Measurements from ENCODE around the gene TP53TG5.

The TP53TG5 gene

DNA sequence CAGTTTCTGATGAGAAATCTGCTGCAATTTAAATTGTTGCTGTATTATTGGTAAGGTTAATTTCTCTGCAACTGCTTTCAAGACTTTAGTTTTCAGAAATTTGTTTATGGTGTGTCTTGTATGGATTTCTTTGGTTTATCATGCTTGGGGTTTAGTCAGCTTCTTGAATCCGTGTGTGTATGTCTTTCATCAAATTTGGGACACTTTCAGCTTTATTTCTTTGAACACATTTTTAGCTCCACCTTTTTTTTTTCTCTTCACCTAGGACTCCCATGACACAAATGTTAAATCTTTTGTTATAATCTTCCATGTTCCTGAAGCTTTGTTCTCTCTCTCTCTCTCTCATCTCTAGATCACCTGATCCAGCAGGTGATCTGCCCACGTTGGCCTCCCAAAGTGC is 13.4 kb upstream of the TP53TG5 start:
- H3K27me3 Mint-ChIP-seq (ENCODE audit: low read depth): peaks cover 2% of the 10 kb centered on the region
- no peak overlapping the region for H3K27ac Mint-ChIP-seq
- H3K4me1 Mint-ChIP-seq (ENCODE audit: low read depth): peaks cover 4% of the 10 kb centered on the region
- peaks cover 5% of the 10 kb centered on the region for H3K36me3 Mint-ChIP-seq (ENCODE audit: low read depth)
- peaks cover 9% of the 10 kb centered on the region for H3K9me3 Mint-ChIP-seq
- no peak overlapping the region for H3K4me3 Mint-ChIP-seq

DNA sequence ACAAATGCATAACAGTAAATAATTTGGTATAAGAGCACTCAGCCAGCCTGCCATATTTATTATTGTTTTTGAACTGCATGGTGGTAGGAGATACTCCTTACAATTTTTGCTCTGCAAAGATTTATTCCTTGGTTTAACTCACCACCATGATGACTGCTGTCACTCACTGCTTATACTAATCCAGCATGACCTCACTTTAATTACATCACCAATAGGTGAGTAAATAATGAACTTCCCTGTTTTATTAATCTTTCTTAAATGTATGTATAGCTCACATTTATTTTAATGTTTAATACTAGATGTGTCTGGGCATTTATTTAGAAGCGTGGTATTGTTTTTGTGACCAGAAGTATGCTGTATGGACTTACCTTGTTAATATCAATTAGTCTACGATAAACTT is 12.8 kb upstream of the TP53TG5 start:
- Mint-ChIP-seq H3K4me3 (no peak overlapping the region), H3K9me3 (peaks cover 9% of the 10 kb centered on the region), H3K4me1 (ENCODE audit: low read depth) (peaks cover 4% of the 10 kb centered on the region), H3K27ac (no peak overlapping the region), H3K36me3 (ENCODE audit: low read depth) (peaks cover 5% of the 10 kb centered on the region), H3K27me3 (ENCODE audit: low read depth) (peaks cover 2% of the 10 kb centered on the region)

DNA sequence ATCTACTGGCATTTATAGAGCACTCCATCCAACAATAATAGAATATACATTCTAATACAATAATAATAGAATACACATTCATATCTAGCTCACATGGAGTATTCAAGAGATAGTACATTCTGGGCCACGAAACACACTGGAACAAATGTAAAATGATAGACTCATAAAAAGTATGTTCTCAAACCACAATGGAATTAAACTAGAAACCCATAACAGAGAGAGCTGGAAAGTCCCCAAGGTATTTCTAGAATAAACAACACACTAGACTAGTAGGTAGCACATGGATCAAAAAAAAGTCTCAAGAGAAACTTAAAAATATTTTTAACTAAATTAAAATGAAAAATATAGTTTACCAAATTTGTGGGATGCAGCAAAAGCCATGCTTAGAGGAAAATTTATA is 9.1 kb upstream of the TP53TG5 start:
- H3K27ac Mint-ChIP-seq: no peak overlapping the region
- peaks cover 4% of the 10 kb centered on the region for H3K4me1 Mint-ChIP-seq (ENCODE audit: low read depth)
- H3K9me3 Mint-ChIP-seq: peaks cover 9% of the 10 kb centered on the region
- no peak overlapping the region for H3K4me3 Mint-ChIP-seq
- H3K27me3 Mint-ChIP-seq (ENCODE audit: low read depth): peaks cover 2% of the 10 kb centered on the region
- peaks cover 3% of the 10 kb centered on the region for H3K36me3 Mint-ChIP-seq (ENCODE audit: low read depth)

DNA sequence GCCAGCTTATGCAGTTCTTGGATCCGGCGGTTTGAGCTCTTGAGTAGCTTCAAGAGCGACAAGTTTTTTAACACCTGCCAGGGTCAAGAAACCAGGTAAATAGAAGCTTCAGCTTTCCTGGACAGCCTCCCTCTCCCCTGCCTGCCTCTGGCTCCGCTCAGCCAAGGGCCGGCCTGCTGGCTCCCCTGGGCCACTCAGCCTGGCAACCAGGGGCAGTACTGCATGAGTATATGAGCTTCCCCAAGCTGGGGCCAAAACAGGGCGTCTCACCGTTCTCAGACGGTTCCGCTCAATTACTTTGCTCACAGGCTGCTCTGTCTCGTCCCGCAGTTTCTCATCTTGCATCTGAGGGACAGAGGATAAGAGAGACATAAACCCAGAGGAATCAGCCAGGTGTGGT is 856 bp downstream of the TP53TG5 start:
- Mint-ChIP-seq H3K27me3 (ENCODE audit: low read depth) (no peaks in the 10 kb centered on the region), H3K36me3 (ENCODE audit: low read depth) (peaks cover 3% of the 10 kb centered on the region), H3K4me1 (ENCODE audit: low read depth) (peaks cover 18% of the 10 kb centered on the region), H3K4me3 (no peak overlapping the region), H3K27ac (no peak overlapping the region), H3K9me3 (no peaks in the 10 kb centered on the region)

DNA sequence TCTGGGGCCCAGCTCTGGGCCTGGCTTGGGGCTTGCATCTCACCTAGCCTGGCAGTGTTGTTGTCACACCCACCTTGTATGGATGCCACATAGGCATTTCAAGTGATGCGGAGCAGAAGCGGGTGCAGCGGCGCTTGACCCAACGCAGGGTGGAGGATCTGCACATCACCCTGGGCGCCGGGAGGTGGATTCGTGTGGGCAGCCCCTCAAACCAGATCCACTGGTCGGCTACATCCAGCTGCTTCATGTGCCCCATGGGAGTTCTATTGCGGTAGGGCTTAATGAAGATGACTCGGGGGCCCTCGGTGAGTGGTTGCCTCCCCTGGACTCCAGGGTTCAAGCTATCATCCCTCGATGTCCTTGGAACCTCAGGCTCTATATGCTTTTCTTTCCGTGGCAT is 3.2 kb downstream of the TP53TG5 start:
- Mint-ChIP-seq H3K9me3 (no peaks in the 10 kb centered on the region), H3K27me3 (ENCODE audit: low read depth) (no peaks in the 10 kb centered on the region), H3K4me1 (ENCODE audit: low read depth) (peaks cover 19% of the 10 kb centered on the region), H3K4me3 (no peak overlapping the region), H3K27ac (no peak overlapping the region), H3K36me3 (ENCODE audit: low read depth) (peaks cover 8% of the 10 kb centered on the region)

DNA sequence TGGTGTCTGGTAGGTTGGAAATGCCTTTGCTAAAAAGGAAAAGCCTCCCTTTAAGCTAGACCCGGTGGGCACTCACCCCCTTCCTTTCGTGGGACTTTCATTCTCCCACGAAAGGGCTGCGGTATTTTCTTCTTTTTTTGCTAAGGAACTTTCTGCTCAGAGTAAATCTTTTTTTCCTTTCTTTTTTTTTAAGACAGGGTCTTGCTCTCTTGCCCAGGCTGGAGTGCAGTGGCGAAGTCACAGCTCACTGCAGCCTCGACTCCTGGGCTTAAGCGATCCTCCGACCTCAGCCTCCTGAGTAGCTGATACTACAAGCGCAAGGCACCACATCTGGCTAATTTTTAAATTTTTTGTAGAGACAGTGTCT is 4.0 kb downstream of the TP53TG5 start:
- peak overlapping the region; percentile 91 for H3K27ac Mint-ChIP-seq
- H3K9me3 Mint-ChIP-seq: no peaks in the 10 kb centered on the region
- H3K4me1 Mint-ChIP-seq (ENCODE audit: low read depth): peaks cover 22% of the 10 kb centered on the region
- peak overlapping the region; percentile 83 for H3K4me3 Mint-ChIP-seq
- H3K27me3 Mint-ChIP-seq (ENCODE audit: low read depth): no peaks in the 10 kb centered on the region
- peaks cover 7% of the 10 kb centered on the region for H3K36me3 Mint-ChIP-seq (ENCODE audit: low read depth)

DNA sequence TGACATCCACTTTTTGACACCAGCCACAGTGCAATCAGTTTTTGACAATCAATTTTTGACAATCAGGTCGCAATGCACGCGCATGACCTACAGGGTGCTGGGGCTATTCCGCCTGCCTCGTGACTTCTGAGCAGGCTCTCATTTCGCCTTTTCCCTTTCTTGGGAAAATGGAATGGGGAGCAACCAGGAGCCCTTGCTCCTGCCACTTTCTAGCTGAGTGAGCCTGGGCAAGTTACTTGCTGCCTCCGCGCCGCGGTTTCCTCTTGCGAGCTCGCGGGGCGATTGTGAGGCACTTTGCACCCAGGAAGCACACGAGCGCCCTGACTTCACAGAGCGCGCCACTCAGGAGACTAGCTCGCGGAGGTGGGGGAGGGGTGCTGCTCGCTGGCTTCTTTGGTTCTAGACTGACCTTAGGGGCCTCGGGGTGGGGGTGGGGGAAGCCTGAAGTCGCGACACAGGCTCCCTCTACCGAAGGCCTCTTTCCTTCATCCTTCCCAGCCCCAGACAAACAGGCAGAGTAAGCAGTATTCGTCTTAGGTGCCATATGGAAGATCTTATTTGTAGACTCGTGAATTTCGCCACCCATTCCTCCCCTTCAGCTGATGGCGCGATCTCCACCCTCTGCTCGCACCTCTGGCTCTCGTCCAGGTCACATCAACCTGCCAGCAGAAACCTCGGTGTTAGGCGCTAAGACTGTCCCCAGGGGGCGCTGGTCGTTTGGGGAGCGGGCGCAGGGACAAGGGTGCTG is 4.6 kb downstream of the TP53TG5 start:
- peaks cover 28% of the 10 kb centered on the region for H3K4me1 Mint-ChIP-seq (ENCODE audit: low read depth)
- H3K9me3 Mint-ChIP-seq: no peaks in the 10 kb centered on the region
- peak overlapping the region; percentile 91 for H3K27ac Mint-ChIP-seq
- H3K4me3 Mint-ChIP-seq: peak overlapping the region; percentile 83
- no peaks in the 10 kb centered on the region for H3K27me3 Mint-ChIP-seq (ENCODE audit: low read depth)
- peaks cover 10% of the 10 kb centered on the region for H3K36me3 Mint-ChIP-seq (ENCODE audit: low read depth)

DNA sequence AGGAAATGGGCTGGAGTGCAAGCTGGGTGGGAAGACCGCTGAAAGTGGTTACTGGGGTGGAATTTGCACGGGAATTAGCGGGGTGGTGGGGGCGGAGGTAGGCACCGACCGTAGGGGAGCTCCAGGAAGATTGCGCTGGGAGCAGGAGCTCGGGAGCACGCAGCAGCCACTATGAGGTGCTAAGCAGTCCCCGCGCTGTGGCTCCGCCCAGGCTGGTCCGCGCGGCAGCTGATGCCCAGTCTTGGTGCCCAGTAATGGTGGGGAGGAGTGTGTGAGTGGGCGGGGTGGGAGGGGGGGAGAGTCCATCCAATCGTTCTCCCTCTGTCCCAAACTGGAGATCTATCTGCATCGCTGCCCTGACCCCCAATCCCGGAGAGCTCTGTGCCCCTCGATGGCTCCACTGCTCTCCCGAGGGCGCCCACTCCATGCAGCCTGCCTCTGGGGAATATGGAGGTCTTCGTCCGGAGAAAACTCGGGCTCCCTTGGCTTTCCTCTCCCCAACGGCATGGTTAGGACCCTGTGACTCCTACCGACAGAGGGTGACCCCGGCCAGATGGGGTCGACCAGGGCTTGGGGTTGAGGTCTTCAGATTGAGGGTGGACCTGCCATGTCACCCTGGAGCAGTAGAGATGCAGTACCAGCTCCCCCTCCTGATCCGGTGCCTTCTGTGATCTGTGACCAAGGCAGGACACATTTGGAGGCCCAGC is 5.3 kb downstream of the TP53TG5 start:
- H3K27ac Mint-ChIP-seq: peak overlapping the region; percentile 91
- peaks cover 17% of the 10 kb centered on the region for H3K36me3 Mint-ChIP-seq (ENCODE audit: low read depth)
- H3K4me3 Mint-ChIP-seq: no peak overlapping the region
- peaks cover 35% of the 10 kb centered on the region for H3K4me1 Mint-ChIP-seq (ENCODE audit: low read depth)
- no peaks in the 10 kb centered on the region for H3K27me3 Mint-ChIP-seq (ENCODE audit: low read depth)
- H3K9me3 Mint-ChIP-seq: no peaks in the 10 kb centered on the region

DNA sequence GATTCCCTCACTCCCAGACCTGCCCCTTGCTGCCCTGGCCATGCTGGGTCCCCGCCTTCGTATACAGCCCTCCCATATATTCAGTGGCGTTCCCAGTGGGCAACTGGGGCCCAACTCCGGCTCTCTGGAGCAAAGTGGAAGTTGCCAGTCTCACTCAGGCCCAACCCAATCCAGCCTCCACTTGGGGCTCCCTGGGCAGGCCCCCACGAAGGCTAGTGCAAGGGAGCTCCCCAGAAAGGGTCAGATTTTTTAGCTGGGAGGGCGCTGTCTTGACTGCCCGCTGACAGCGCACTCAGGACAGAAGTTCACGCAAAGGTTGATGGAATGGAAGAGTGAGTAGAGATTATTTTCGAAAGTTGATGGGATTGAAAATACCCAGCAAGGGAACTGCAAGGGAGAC is 5.9 kb downstream of the TP53TG5 start:
- peaks cover 21% of the 10 kb centered on the region for H3K36me3 Mint-ChIP-seq (ENCODE audit: low read depth)
- peaks cover 41% of the 10 kb centered on the region for H3K4me1 Mint-ChIP-seq (ENCODE audit: low read depth)
- no peaks in the 10 kb centered on the region for H3K27me3 Mint-ChIP-seq (ENCODE audit: low read depth)
- H3K9me3 Mint-ChIP-seq: no peaks in the 10 kb centered on the region
- peak overlapping the region; percentile 17 for H3K27ac Mint-ChIP-seq
- H3K4me3 Mint-ChIP-seq: no peak overlapping the region

DNA sequence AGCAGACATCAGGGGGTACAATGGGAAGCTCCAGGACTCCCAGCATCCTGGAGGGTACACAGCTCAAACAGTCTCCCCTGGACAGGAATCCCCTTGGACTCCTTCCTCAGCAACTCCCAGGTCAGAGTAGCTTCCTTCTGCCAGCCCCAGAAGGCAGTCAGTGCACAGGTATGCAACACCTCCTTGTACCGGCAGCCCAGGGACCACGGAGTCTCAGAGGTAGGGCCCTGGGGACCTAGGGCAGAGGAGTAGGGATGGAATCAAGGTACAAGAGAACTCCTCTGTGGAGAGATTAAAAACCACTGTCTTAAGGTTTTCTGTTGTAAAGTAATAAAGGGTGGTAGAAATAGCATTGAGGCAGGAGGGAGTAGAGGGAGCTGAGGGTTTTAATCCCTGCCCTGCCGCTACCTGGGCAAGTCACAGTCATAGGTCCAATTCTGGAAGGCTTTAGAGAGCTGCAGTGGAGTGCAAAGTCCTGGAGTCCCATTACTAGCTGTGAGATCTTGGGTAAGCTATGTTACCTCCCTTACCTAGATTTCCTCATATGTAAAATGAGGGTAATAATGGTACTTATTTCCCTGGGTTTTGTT is 7.5 kb downstream of the TP53TG5 start:
- no peaks in the 10 kb centered on the region for H3K27me3 Mint-ChIP-seq (ENCODE audit: low read depth)
- peaks cover 44% of the 10 kb centered on the region for H3K4me1 Mint-ChIP-seq (ENCODE audit: low read depth)
- no peak overlapping the region for H3K27ac Mint-ChIP-seq
- no peaks in the 10 kb centered on the region for H3K9me3 Mint-ChIP-seq
- peaks cover 33% of the 10 kb centered on the region for H3K36me3 Mint-ChIP-seq (ENCODE audit: low read depth)
- H3K4me3 Mint-ChIP-seq: no peak overlapping the region

DNA sequence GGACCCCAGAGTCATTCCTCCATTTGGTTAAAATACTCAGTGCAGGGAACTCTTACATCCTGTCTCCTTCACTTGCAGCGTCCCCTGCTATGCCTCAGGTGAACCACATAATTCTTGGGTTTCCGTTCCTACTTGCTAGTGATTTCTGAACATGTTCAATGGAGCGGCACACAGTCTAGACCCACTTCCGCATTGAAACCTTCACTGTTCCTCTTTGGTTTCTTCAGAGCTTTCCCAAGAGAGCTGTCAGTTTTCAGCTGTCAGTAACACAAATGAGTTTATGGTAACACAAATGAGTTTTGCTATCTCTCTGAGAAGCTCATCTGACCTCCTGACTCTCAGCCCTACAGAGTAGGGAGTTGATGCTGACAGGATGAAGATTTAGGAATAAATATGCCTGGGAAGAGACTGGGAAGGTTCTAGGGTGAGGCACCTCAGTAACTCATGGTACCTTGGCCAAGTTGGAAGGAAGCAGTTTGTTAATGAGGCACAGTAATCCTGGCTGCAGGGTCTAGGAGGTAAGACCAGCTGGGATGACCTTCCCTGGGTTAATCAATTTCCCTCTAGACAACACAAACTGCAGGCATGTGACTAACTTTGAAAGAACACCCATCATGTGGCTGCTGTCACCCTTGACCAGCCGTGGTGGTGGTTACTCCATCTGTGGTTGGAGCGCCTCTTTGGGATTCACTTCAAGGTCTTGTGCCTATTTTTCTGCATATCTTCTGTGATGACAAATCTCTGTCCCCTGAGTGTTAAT is 9.7 kb downstream of the TP53TG5 start:
- Mint-ChIP-seq H3K36me3 (ENCODE audit: low read depth) (peaks cover 41% of the 10 kb centered on the region), H3K9me3 (no peaks in the 10 kb centered on the region), H3K4me3 (peak overlapping the region; percentile 25), H3K27me3 (ENCODE audit: low read depth) (no peaks in the 10 kb centered on the region), H3K4me1 (ENCODE audit: low read depth) (peaks cover 45% of the 10 kb centered on the region), H3K27ac (peak overlapping the region; percentile 18)

DNA sequence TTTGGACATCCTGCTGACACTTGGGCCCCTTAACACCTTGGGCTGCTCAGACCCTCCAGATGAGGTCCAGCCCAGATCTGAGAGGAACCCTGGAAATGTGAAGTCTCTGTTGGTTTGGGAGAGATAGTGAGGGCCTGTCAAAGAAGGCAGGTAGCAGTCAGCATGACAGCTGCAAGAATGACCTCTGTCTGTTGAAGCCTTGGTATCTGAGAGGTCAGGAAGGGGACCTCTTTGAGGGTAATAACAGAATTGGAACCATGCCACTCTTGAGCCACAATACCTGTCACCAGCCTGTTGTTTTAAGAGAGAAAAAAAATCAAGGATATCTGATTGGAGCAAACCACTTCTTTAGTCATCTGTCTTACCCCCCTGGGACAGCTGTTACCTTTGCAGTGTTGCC is 11.0 kb downstream of the TP53TG5 start:
- H3K4me1 Mint-ChIP-seq (ENCODE audit: low read depth): peaks cover 43% of the 10 kb centered on the region
- H3K4me3 Mint-ChIP-seq: no peak overlapping the region
- H3K9me3 Mint-ChIP-seq: no peaks in the 10 kb centered on the region
- H3K36me3 Mint-ChIP-seq (ENCODE audit: low read depth): peaks cover 45% of the 10 kb centered on the region
- no peak overlapping the region for H3K27ac Mint-ChIP-seq
- peaks cover 3% of the 10 kb centered on the region for H3K27me3 Mint-ChIP-seq (ENCODE audit: low read depth)

DNA sequence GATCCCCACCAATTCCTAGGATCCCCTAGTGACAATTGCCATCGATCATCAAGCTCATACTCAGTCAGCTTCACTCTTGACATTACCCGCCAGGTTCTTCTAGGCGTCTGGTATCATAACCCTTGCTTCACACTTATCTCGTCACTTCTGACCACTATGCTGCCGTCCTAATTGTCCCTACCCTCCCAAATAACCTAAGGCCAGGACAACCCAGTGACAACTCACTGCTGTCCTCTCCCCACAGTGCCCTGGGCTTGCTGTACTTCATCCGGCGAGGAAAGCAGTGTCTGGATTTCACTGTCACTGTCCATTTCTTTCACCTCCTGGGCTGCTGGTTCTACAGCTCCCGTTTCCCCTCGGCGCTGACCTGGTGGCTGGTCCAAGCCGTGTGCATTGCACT is 11.5 kb downstream of the TP53TG5 start:
- H3K27me3 Mint-ChIP-seq (ENCODE audit: low read depth): peaks cover 3% of the 10 kb centered on the region
- H3K27ac Mint-ChIP-seq: no peak overlapping the region

DNA sequence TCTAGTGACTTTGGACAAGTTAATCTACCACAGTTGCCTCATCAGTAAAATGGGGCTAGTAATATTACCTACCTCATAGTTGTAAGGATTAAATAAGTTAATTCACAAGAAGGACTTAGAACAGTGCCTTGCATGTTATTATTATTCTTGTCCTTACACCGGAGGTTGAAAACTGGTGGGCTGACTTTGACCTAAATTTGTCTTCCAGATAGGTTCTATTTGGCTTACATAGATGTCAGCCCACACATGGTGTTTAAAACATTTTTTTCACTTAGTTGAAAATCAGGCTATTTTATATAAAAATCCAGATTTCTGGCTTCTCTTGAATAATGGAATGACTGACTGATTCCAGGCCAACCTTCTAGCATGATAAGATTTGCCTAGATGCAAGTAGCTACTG is 11.9 kb downstream of the TP53TG5 start:
- Mint-ChIP-seq H3K27me3 (ENCODE audit: low read depth) (peaks cover 3% of the 10 kb centered on the region), H3K4me1 (ENCODE audit: low read depth) (peaks cover 46% of the 10 kb centered on the region), H3K36me3 (ENCODE audit: low read depth) (peaks cover 43% of the 10 kb centered on the region), H3K27ac (no peak overlapping the region), H3K4me3 (no peak overlapping the region), H3K9me3 (no peaks in the 10 kb centered on the region)

More for the DNA sequence above, 11.5 kb downstream of the TP53TG5 start:
- H3K36me3 Mint-ChIP-seq (ENCODE audit: low read depth): peaks cover 45% of the 10 kb centered on the region
- no peak overlapping the region for H3K4me3 Mint-ChIP-seq
- H3K9me3 Mint-ChIP-seq: no peaks in the 10 kb centered on the region
- H3K4me1 Mint-ChIP-seq (ENCODE audit: low read depth): peaks cover 46% of the 10 kb centered on the region
